Endodermal cell (in vitro differentiated cells): ENCODE measurements around the gene PRR18. TPM values are rescaled to one million over a fixed set of nuclear protein-coding genes. Genes with fewer than 3 reads are reported as not detected.
A peak's percentile ranks its signal among the peaks of the same experiment; 100 is the strongest.

Experiments
- DNase-seq: peaks from one replicate; pipeline ENCODE4 v3.0.0-alpha.2; 2017
- H3K27ac ChIP-seq: 2 replicates; pipeline ENCODE4 v1.5.1; 2013; ENCODE audit warnings: mild to moderate bottlenecking, low read depth, low read length, moderate library complexity
- H3K27me3 ChIP-seq: 2 replicates; pipeline ENCODE4 v1.6.1; 2013; ENCODE audit warnings: mild to moderate bottlenecking, low read length, moderate library complexity; ENCODE audit not compliant: insufficient read depth, control insufficient read depth, poor library complexity, severe bottlenecking
- H3K36me3 ChIP-seq: 2 replicates; pipeline ENCODE4 v1.7.0; 2013; ENCODE audit warnings: mild to moderate bottlenecking, low read length, moderate library complexity; ENCODE audit not compliant: control insufficient read depth, insufficient read depth
- H3K4me1 ChIP-seq: one replicate; pipeline ENCODE4 v1.7.0; 2013; ENCODE audit warnings: low read length; ENCODE audit not compliant: control insufficient read depth, insufficient read depth
- H3K4me3 ChIP-seq: 2 replicates; pipeline ENCODE4 v1.5.1; 2013; ENCODE audit warnings: mild to moderate bottlenecking, low read length, moderate library complexity
- H3K9ac ChIP-seq: 2 replicates; pipeline ENCODE4 v1.6.1; 2013; ENCODE audit warnings: mild to moderate bottlenecking, low read length, moderate library complexity; ENCODE audit not compliant: poor library complexity, severe bottlenecking; ENCODE audit errors: extremely low read depth
- H3K9me3 ChIP-seq: 2 replicates; pipeline ENCODE4 v1.6.1; 2013; ENCODE audit warnings: mild to moderate bottlenecking, low read length, moderate library complexity; ENCODE audit not compliant: control insufficient read depth
- H3K27ac Mint-ChIP-seq: 2 replicates; pipeline ENCODE4 v1.8.0; 2020; ENCODE audit warnings: mixed read lengths
- H3K27me3 Mint-ChIP-seq: 2 replicates; pipeline ENCODE4 v1.8.0; 2021; ENCODE audit warnings: mild to moderate bottlenecking, mixed read lengths; ENCODE audit not compliant: insufficient read depth
- H3K36me3 Mint-ChIP-seq: 2 replicates; pipeline ENCODE4 v1.8.0; 2020; ENCODE audit warnings: low read depth, mixed read lengths
- H3K4me1 Mint-ChIP-seq: 2 replicates; pipeline ENCODE4 v1.8.0; 2020; ENCODE audit warnings: mixed read lengths
- H3K4me3 Mint-ChIP-seq: 2 replicates; pipeline ENCODE4 v1.8.0; 2020; ENCODE audit warnings: mild to moderate bottlenecking, moderate library complexity, mixed read lengths
- H3K9me3 Mint-ChIP-seq: 2 replicates; pipeline ENCODE4 v1.8.0; 2020; ENCODE audit warnings: mild to moderate bottlenecking, mixed read lengths
- CTCF ChIP-seq: fragments of 200-600 bp; sonication (generic); conservative IDR thresholded peaks from 2 replicates; pipeline ENCODE4 v1.5.0; 2021; ENCODE audit warnings: antibody characterized with exemption, mild to moderate bottlenecking
- WGBS, 2 experiments: methylation state at CpG; one replicate each; pipeline versions ENCODE4 v1.1.5 to v1.1.7; 2013; ENCODE audit warnings: missing lambda C conversion rate in 2 of 2, mixed read lengths in 1 of 2; ENCODE audit not compliant: insufficient coverage in 1 of 2, insufficient read length in 1 of 2; 5-methylcytosine and 5-hydroxymethylcytosine counted together
- total RNA-seq, 2 donors: library from RNA; stranded (reverse); fragmentation: NEBNext Ultra II Directional in 1 of 2; extraction: Animal tissue kit (Norgen Biotek cat#: 25700) in 1 of 2; gene quantifications; 2 replicates in 1 of 2; 3 replicates in 1 of 2; pipeline ENCODE4 v1.2.1, GENCODE V29; 2021

Gene PRR18
- total RNA-seq, 2 donors from 2014 or later: 0.09 to 0.42 TPM

GRCh38 chr6:166277018-166277417 is 31.2 kb downstream of the PRR18 start:
- 83 to 84% methylated on average over 6 to 11 of the region's 11 CpGs for WGBS, 2 experiments

GRCh38 chr6:166275714-166276166 is 32.5 kb downstream of the PRR18 start:
- Histone ChIP-seq H3K4me3 (no peak overlapping the region), H3K27ac (no peak overlapping the region), H3K36me3 (no peaks in the 10 kb centered on the region), H3K9me3 (no peaks in the 10 kb centered on the region), H3K4me1 (no peaks in the 10 kb centered on the region), H3K9ac (no peak overlapping the region), H3K27me3 (no peaks in the 10 kb centered on the region)
- peak; percentile 94 for DNase-seq
- Mint-ChIP-seq H3K27me3 (peaks cover 37% of the 10 kb centered on the region), H3K9me3 (no peaks in the 10 kb centered on the region), H3K36me3 (no peaks in the 10 kb centered on the region), H3K4me1 (no peaks in the 10 kb centered on the region), H3K27ac (no peak overlapping the region), H3K4me3 (no peak overlapping the region)
- TF ChIP-seq CTCF: peak; percentile 99
- WGBS, 2 experiments: 10 to 27% methylated on average over 5 to 21 of the region's 21 CpGs

More at GRCh38 chr6:166277018-166277417, 31.2 kb downstream of the PRR18 start:
- Histone ChIP-seq H3K9ac (no peak overlapping the region), H3K27me3 (no peaks in the 10 kb centered on the region), H3K4me3 (no peak overlapping the region), H3K36me3 (no peaks in the 10 kb centered on the region), H3K4me1 (no peaks in the 10 kb centered on the region), H3K9me3 (no peaks in the 10 kb centered on the region), H3K27ac (no peak overlapping the region)
- no peak for DNase-seq
- Mint-ChIP-seq H3K27me3 (peaks cover 30% of the 10 kb centered on the region), H3K4me3 (no peak overlapping the region), H3K4me1 (no peaks in the 10 kb centered on the region), H3K9me3 (no peaks in the 10 kb centered on the region), H3K36me3 (no peaks in the 10 kb centered on the region), H3K27ac (no peak overlapping the region)
- TF ChIP-seq CTCF: no peak

GRCh38 chr6:166274739-166275370 is 33.3 kb downstream of the PRR18 start:
- Histone ChIP-seq H3K27me3 (no peaks in the 10 kb centered on the region), H3K27ac (no peak overlapping the region), H3K4me3 (no peak overlapping the region), H3K9ac (no peak overlapping the region), H3K36me3 (no peaks in the 10 kb centered on the region), H3K4me1 (no peaks in the 10 kb centered on the region), H3K9me3 (no peaks in the 10 kb centered on the region)
- Mint-ChIP-seq H3K36me3 (no peaks in the 10 kb centered on the region), H3K9me3 (no peaks in the 10 kb centered on the region), H3K27ac (no peak overlapping the region), H3K4me3 (no peak overlapping the region), H3K27me3 (peaks cover 43% of the 10 kb centered on the region), H3K4me1 (no peaks in the 10 kb centered on the region)
- 89 to 100% methylated on average over 1 to 13 of the region's 13 CpGs for WGBS, 2 experiments
- no peak for DNase-seq
- TF ChIP-seq CTCF: no peak
